HEK293 (cell line): Measurements from ENCODE around the gene NR3C2.

Experiments used
- BCL11B ChIP-seq: fragments of 450-650 bp; formaldehyde crosslinking; IDR thresholded peaks from 2 replicates; pipeline ENCODE4 v1.5.1; 2016; ENCODE audit warnings: low read depth, missing biosample characterization, missing genetic modification characterization
- GLIS1 ChIP-seq: fragments of 450-650 bp; formaldehyde crosslinking; IDR thresholded peaks from 2 replicates; pipeline ENCODE4 v1.5.1; 2016; ENCODE audit warnings: missing biosample characterization, missing genetic modification characterization
- HOXC10 ChIP-seq: sonication (generic); formaldehyde crosslinking; IDR thresholded peaks from 2 replicates; pipeline ENCODE4 v1.8.1; 2023; ENCODE audit warnings: mild to moderate bottlenecking, missing genetic modification reagents
- KLF1 ChIP-seq: fragments of 450-650 bp; formaldehyde crosslinking; IDR thresholded peaks from 2 replicates; pipeline ENCODE4 v1.5.1; 2016; ENCODE audit warnings: missing biosample characterization, missing genetic modification characterization
- KLF8 ChIP-seq: fragments of 450-650 bp; formaldehyde crosslinking; IDR thresholded peaks from 2 replicates; pipeline ENCODE4 v1.5.1; 2016; ENCODE audit warnings: missing biosample characterization, missing genetic modification characterization
- MYNN ChIP-seq: fragments of 450-650 bp; formaldehyde crosslinking; IDR thresholded peaks from 2 replicates; pipeline ENCODE4 v1.5.1; 2016; ENCODE audit warnings: missing biosample characterization, missing genetic modification characterization, borderline replicate concordance
- OSR2 ChIP-seq: fragments of 450-650 bp; formaldehyde crosslinking; IDR thresholded peaks from 2 replicates; pipeline ENCODE4 v1.5.1; 2016; ENCODE audit warnings: missing biosample characterization, missing genetic modification characterization
- SP3 ChIP-seq: fragments of 450-650 bp; formaldehyde crosslinking; IDR thresholded peaks from 2 replicates; pipeline ENCODE4 v1.5.1; 2016; ENCODE audit warnings: missing biosample characterization, missing genetic modification characterization
- YY2 ChIP-seq: fragments of 450-650 bp; formaldehyde crosslinking; IDR thresholded peaks from 2 replicates; pipeline ENCODE4 v1.5.1; 2016; ENCODE audit warnings: missing biosample characterization, missing genetic modification characterization
- ZBTB1 ChIP-seq: fragments of 450-650 bp; formaldehyde crosslinking; IDR thresholded peaks from 2 replicates; pipeline ENCODE4 v1.5.1; 2016; ENCODE audit warnings: missing biosample characterization, missing genetic modification characterization
- ZBTB44 ChIP-seq: fragments of 450-650 bp; IDR thresholded peaks from 2 replicates; pipeline ENCODE4 v1.5.1; 2018; ENCODE audit warnings: missing biosample characterization, mild to moderate bottlenecking, missing genetic modification characterization
- ZEB2 ChIP-seq: fragments of 450-650 bp; formaldehyde crosslinking; IDR thresholded peaks from 2 replicates; pipeline ENCODE4 v1.5.1; 2016; ENCODE audit warnings: missing biosample characterization, missing genetic modification characterization
- ZNF184 ChIP-seq: fragments of 450-650 bp; IDR thresholded peaks from 2 replicates; pipeline ENCODE4 v1.5.1; 2018; ENCODE audit warnings: missing biosample characterization, mild to moderate bottlenecking, missing genetic modification characterization
- ZNF19 ChIP-seq: fragments of 450-650 bp; formaldehyde crosslinking; IDR thresholded peaks from 2 replicates; pipeline ENCODE4; 2016; ENCODE audit warnings: missing biosample characterization, missing genetic modification characterization, low read depth
- ZNF223 ChIP-seq: fragments of 450-650 bp; formaldehyde crosslinking; IDR thresholded peaks from 2 replicates; pipeline ENCODE4 v1.5.1; 2016; ENCODE audit warnings: missing biosample characterization, missing genetic modification characterization
- ZNF23 ChIP-seq: fragments of 450-650 bp; formaldehyde crosslinking; IDR thresholded peaks from 2 replicates; pipeline ENCODE4 v1.5.1; 2016; ENCODE audit warnings: missing biosample characterization, missing genetic modification characterization, borderline replicate concordance
- ZNF24 ChIP-seq: fragments of 450-650 bp; formaldehyde crosslinking; IDR thresholded peaks from 2 replicates; pipeline ENCODE4 v1.5.1; 2016; ENCODE audit warnings: missing biosample characterization, missing genetic modification characterization
- ZNF37A ChIP-seq: fragments of 450-650 bp; IDR thresholded peaks from 2 replicates; pipeline ENCODE4 v1.5.1; 2018; ENCODE audit warnings: missing biosample characterization, missing genetic modification characterization
- ZNF394 ChIP-seq: fragments of 450-650 bp; formaldehyde crosslinking; IDR thresholded peaks from 2 replicates; pipeline ENCODE4 v1.5.1; 2016; ENCODE audit warnings: missing biosample characterization, missing genetic modification characterization, mild to moderate bottlenecking, moderate library complexity, borderline replicate concordance
- ZNF423 ChIP-seq: fragments of 450-650 bp; formaldehyde crosslinking; IDR thresholded peaks from 2 replicates; pipeline ENCODE4 v1.5.1; 2016; ENCODE audit warnings: missing biosample characterization, missing genetic modification characterization
- ZNF501 ChIP-seq: fragments of 450-650 bp; formaldehyde crosslinking; IDR thresholded peaks from 2 replicates; pipeline ENCODE4 v1.5.1; 2016; ENCODE audit warnings: missing biosample characterization, missing genetic modification characterization
- ZNF514 ChIP-seq: fragments of 450-650 bp; formaldehyde crosslinking; IDR thresholded peaks from 2 replicates; pipeline ENCODE4 v1.5.1; 2016; ENCODE audit warnings: missing biosample characterization, missing genetic modification characterization
- ZNF529 ChIP-seq: fragments of 450-650 bp; formaldehyde crosslinking; IDR thresholded peaks from 2 replicates; pipeline ENCODE4 v1.5.1; 2017; ENCODE audit warnings: missing genetic modification characterization, missing biosample characterization; ENCODE audit not compliant: insufficient replicate concordance
- ZNF585B ChIP-seq: fragments of 450-650 bp; formaldehyde crosslinking; IDR thresholded peaks from 2 replicates; pipeline ENCODE4 v1.5.1; 2016; ENCODE audit warnings: missing biosample characterization, missing genetic modification characterization
- ZNF600 ChIP-seq: fragments of 450-650 bp; formaldehyde crosslinking; IDR thresholded peaks from 2 replicates; pipeline ENCODE4 v1.5.1; 2016; ENCODE audit warnings: missing biosample characterization, missing genetic modification characterization
- ZNF692 ChIP-seq: fragments of 450-650 bp; formaldehyde crosslinking; IDR thresholded peaks from 2 replicates; pipeline ENCODE4 v1.5.1; 2016; ENCODE audit warnings: missing biosample characterization, missing genetic modification characterization
- ZNF701 ChIP-seq: fragments of 450-650 bp; formaldehyde crosslinking; IDR thresholded peaks from 2 replicates; pipeline ENCODE4 v1.5.1; 2016; ENCODE audit warnings: missing biosample characterization, missing genetic modification characterization
- ZNF768 ChIP-seq: fragments of 450-650 bp; formaldehyde crosslinking; IDR thresholded peaks from 2 replicates; pipeline ENCODE4 v1.5.1; 2018; ENCODE audit warnings: missing biosample characterization, mild to moderate bottlenecking, missing genetic modification characterization
- TF ChIP-seq, protein P1 (sequence below): fragments of 450-650 bp; formaldehyde crosslinking; IDR thresholded peaks from 2 replicates; pipeline ENCODE4 v1.5.1; 2016; ENCODE audit warnings: missing biosample characterization, missing genetic modification characterization
- TF ChIP-seq, protein P2 (sequence below): fragments of 450-650 bp; formaldehyde crosslinking; IDR thresholded peaks from 2 replicates; pipeline ENCODE4 v1.5.1; 2017; ENCODE audit warnings: missing biosample characterization, missing genetic modification characterization
- TF ChIP-seq, protein P3 (sequence below): fragments of 450-650 bp; formaldehyde crosslinking; IDR thresholded peaks from 2 replicates; pipeline ENCODE4 v1.5.1; 2016; ENCODE audit warnings: missing biosample characterization, missing genetic modification characterization

The NR3C2 gene

DNA sequence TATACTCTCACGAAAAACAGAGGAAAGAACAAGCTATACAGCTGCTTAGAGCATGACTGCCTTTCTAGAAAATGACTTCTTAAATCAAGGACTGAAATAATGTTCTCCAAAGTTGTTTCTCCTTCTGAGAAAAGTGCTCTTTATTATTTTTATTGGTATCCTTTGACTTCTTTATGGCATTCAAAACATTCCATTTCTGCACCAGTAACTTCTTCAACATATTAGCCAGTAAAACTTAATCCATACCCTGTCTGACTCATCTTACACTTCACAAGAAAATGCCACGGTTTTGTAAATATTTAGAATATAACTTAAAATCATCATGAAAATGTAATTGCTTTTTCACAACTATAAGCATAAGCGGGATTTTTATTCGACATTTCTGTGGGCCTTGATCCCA lies 180.4 kb downstream of the NR3C2 start (continued):
- TF ChIP-seq, protein P1, sequence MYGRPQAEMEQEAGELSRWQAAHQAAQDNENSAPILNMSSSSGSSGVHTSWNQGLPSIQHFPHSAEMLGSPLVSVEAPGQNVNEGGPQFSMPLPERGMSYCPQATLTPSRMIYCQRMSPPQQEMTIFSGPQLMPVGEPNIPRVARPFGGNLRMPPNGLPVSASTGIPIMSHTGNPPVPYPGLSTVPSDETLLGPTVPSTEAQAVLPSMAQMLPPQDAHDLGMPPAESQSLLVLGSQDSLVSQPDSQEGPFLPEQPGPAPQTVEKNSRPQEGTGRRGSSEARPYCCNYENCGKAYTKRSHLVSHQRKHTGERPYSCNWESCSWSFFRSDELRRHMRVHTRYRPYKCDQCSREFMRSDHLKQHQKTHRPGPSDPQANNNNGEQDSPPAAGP, result no peak
- TF ChIP-seq ZNF423 (tag by site-specific recombination), result no peak
- TF ChIP-seq ZNF514 (tag by site-specific recombination), result no peak
- no peak for TF ChIP-seq YY2
- TF ChIP-seq ZNF24 (tag by site-specific recombination), result no peak
- TF ChIP-seq ZNF701 (tag by site-specific recombination), result no peak
- TF ChIP-seq ZNF585B, result no peak
- no peak for TF ChIP-seq ZNF19 (tag by site-specific recombination)
- no peak for TF ChIP-seq ZNF600
- TF ChIP-seq ZNF768, result no peak
- 0 out of 2 replicates have a peak, but pooled peaks have one; percentile 38 for TF ChIP-seq ZNF501
- no peak; the same call in 1 of the 2 replicates for TF ChIP-seq MYNN
- no peak for TF ChIP-seq ZNF529 (tag by site-specific recombination)
- TF ChIP-seq ZNF23, result no peak
- TF ChIP-seq BCL11B (tag by site-specific recombination), result peak; percentile 26; the same call in 1 of the 2 replicates
- TF ChIP-seq KLF1 (tag by site-specific recombination), result no peak
- peak; percentile 80 for TF ChIP-seq ZEB2 (tag by site-specific recombination)
- no peak for TF ChIP-seq GLIS1 (tag by site-specific recombination)
- TF ChIP-seq, protein P2, sequence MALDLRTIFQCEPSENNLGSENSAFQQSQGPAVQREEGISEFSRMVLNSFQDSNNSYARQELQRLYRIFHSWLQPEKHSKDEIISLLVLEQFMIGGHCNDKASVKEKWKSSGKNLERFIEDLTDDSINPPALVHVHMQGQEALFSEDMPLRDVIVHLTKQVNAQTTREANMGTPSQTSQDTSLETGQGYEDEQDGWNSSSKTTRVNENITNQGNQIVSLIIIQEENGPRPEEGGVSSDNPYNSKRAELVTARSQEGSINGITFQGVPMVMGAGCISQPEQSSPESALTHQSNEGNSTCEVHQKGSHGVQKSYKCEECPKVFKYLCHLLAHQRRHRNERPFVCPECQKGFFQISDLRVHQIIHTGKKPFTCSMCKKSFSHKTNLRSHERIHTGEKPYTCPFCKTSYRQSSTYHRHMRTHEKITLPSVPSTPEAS (tag by site-specific recombination), result 0 out of 2 replicates have a peak, but pooled peaks have one; percentile 29
- 0 out of 2 replicates have a peak, but pooled peaks have one; percentile 34 for TF ChIP-seq ZBTB1
- peak; percentile 77; the same call in 1 of the 2 replicates for TF ChIP-seq OSR2 (tag by site-specific recombination)
- TF ChIP-seq, protein P3, sequence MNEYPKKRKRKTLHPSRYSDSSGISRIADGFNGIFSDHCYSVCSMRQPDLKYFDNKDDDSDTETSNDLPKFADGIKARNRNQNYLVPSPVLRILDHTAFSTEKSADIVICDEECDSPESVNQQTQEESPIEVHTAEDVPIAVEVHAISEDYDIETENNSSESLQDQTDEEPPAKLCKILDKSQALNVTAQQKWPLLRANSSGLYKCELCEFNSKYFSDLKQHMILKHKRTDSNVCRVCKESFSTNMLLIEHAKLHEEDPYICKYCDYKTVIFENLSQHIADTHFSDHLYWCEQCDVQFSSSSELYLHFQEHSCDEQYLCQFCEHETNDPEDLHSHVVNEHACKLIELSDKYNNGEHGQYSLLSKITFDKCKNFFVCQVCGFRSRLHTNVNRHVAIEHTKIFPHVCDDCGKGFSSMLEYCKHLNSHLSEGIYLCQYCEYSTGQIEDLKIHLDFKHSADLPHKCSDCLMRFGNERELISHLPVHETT, result 0 out of 2 replicates have a peak, but pooled peaks have one; percentile 19
- no peak for TF ChIP-seq ZNF223 (tag by site-specific recombination)
- TF ChIP-seq SP3 (tag by site-specific recombination), result no peak
- TF ChIP-seq ZNF37A (tag by site-specific recombination), result no peak
- TF ChIP-seq ZNF184 (tag by site-specific recombination), result no peak
- TF ChIP-seq ZBTB44 (tag by site-specific recombination), result peak; percentile 64
- no peak for TF ChIP-seq HOXC10 (CRISPR knock-in tag)
- TF ChIP-seq ZNF394, result no peak
- TF ChIP-seq KLF8 (tag by site-specific recombination), result 0 out of 2 replicates have a peak, but pooled peaks have one; percentile 46
- no peak for TF ChIP-seq ZNF692 (tag by site-specific recombination)
- TF ChIP-seq, all 188 proteins: peak for 39
